Kidney (tissue), 19 donors: ENCODE data around the gene GOLGA8O. TPM values are rescaled to one million over a fixed set of nuclear protein-coding genes. Genes with fewer than 3 reads are reported as not detected.
"Not testable (repeated sequence)": the region's sequence is repeated elsewhere in the genome, so short reads cannot be mapped to it uniquely, and the experiment has no call there.

Experiments
- DNase-seq, 5 donors: peaks; one replicate each; pipeline ENCODE4 v3.0.0-alpha.2; 2013 to 2020
- FAIRE-seq: peaks from 2 replicates; lab custom pipeline; 2012; peaks lifted over from hg19 to GRCh38; lab: Jason Lieb, UNC
- H3K27ac ChIP-seq, 2 donors: one replicate each; pipeline ENCODE4 v1.7.0; 2013; ENCODE audit warnings: low read depth in 2 of 2, low read length in 2 of 2, inconsistent platforms in 1 of 2
- H3K27me3 ChIP-seq: one replicate; pipeline ENCODE4 v1.7.1; 2013; ENCODE audit warnings: low read length, inconsistent platforms; ENCODE audit not compliant: control insufficient read depth, insufficient read depth
- H3K36me3 ChIP-seq, 3 donors: one replicate each; pipeline versions ENCODE4 v1.7.0 to v1.7.1; 2013; ENCODE audit warnings: low read length in 3 of 3, control low read depth in 1 of 3, inconsistent platforms in 1 of 3; ENCODE audit not compliant: insufficient read depth in 3 of 3, control insufficient read depth in 2 of 3
- H3K4me1 ChIP-seq, 3 donors: one replicate each; pipeline versions ENCODE4 v1.7.0 to v1.7.1; 2013; ENCODE audit warnings: low read length in 3 of 3, inconsistent platforms in 1 of 3, low read depth in 1 of 3; ENCODE audit not compliant: control insufficient read depth in 2 of 3, insufficient read depth in 2 of 3
- H3K4me3 ChIP-seq, 3 donors: one replicate each; pipeline versions ENCODE4 v1.7.0 to v1.8.1; 2013; ENCODE audit warnings: low read length in 3 of 3, control low read depth in 1 of 3, inconsistent platforms in 1 of 3
- H3K9ac ChIP-seq, 3 donors: one replicate each; pipeline versions ENCODE4 v1.7.0 to v1.7.1; 2013; ENCODE audit warnings: low read length in 3 of 3, control low read depth in 1 of 3, inconsistent platforms in 1 of 3
- H3K9me3 ChIP-seq, 3 donors: one replicate each; pipeline versions ENCODE4 v1.7.0 to v1.7.1; 2013; ENCODE audit warnings: low read length in 3 of 3, control low read depth in 1 of 3, inconsistent platforms in 1 of 3; ENCODE audit not compliant: control insufficient read depth in 2 of 3, insufficient read depth in 1 of 3
- intact Hi-C: fragments of 100-400 bp; cut with DNase I; formaldehyde crosslinking; loops from one replicate; pipeline ENCODE4 v1.11.1; 2022
- long read RNA-seq, 10 donors: library from polyadenylated mRNA in 1 of 10; unstranded in 1 of 10; transcript quantifications; one replicate each; pipeline ENCODE4 v2.0.0 and lab custom pipeline, GENCODE V29; 2021 to 2026
- polyA plus RNA-seq: library from polyadenylated mRNA; stranded (reverse); fragments of 350-450 nt; fragmentation: Illumina TruSeq; extraction: RNeasy Lipid Tissue Mini Kit (QIAGEN cat#74804); gene quantifications from one replicate; pipeline ENCODE4 v1.2.3, GENCODE V29; 2014; ENCODE audit warnings: low read depth, low replicate concordance; ENCODE audit not compliant: insufficient read depth
- total RNA-seq: library from RNA; stranded (reverse); fragmentation: NEBNext Ultra II Directional; extraction: Animal tissue kit (Norgen Biotek cat#: 25700); gene quantifications from one replicate; pipeline ENCODE4 v1.2.1, GENCODE V29; 2021
- donor health status: control.
- donor health status: control.
- donor health status: DM: yes; HTN: yes; CAD: no.
- donor health status: Normal renal cell carcinoma (clear cell type).

GOLGA8O gene, protein sequence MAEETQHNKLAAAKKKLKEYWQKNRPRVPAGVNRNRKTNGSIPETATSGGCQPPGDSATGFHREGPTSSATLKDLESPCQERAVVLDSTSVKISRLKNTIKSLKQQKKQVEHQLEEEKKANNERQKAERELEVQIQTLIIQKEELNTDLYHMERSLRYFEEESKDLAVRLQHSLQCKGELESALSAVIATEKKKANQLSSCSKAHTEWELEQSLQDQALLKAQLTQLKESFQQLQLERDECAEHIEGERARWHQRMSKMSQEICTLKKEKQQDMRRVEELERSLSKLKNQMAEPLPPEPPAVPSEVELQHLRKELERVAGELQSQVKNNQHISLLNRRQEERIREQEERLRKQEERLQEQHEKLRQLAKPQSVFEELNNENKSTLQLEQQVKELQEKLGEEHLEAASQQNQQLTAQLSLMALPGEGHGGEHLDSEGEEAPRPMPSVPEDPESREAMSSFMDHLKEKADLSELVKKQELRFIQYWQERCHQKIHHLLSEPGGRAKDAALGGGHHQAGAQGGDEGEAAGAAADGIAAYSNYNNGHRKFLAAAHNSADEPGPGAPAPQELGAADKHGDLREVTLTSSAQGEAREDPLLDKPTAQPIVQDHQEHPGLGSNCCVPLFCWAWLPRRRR
- total RNA-seq, result 2.5 TPM
- 0.28 TPM for polyA plus RNA-seq
- long read RNA-seq, donor 1, result 0 reads
- long read RNA-seq, donor 2, result 0 reads
- long read RNA-seq, donor 3, result 0 reads
- long read RNA-seq, donor 4, result 0 reads
- long read RNA-seq, donor 5, result 0 reads
- long read RNA-seq, donor 6, result 0 reads
- long read RNA-seq, donor 7, partial matches to known transcripts, result 1 of 1 reads
- long read RNA-seq, donor 7, other reads (novel, unspliced or antisense), result 0 of 1 reads
- long read RNA-seq, donor 8, result 0 reads
- long read RNA-seq, donor 9, result 0 reads
- long read RNA-seq, donor 10, result 0 reads

- H3K27ac ChIP-seq, intact Hi-C loops, H3K9me3 ChIP-seq, H3K4me3 ChIP-seq, H3K27me3 ChIP-seq, FAIRE-seq, DNase-seq, H3K9ac ChIP-seq, H3K4me1 ChIP-seq, H3K36me3 ChIP-seq: not testable (repeated sequence)
Measured at GRCh38 chr15:32455534-32455933, at the start of gene GOLGA8O. GOLGA8O (minus strand) TSS chr15:32455634; CDS start chr15:32455536, 98 bp downstream.

GRCh38 chr15:32504152-32504811, 48.8 kb upstream of the GOLGA8O start:
- H3K36me3 ChIP-seq, H3K4me1 ChIP-seq, H3K27ac ChIP-seq, intact Hi-C loops, H3K9ac ChIP-seq, H3K4me3 ChIP-seq, DNase-seq, FAIRE-seq, H3K9me3 ChIP-seq, H3K27me3 ChIP-seq: not testable (repeated sequence)

DNA sequence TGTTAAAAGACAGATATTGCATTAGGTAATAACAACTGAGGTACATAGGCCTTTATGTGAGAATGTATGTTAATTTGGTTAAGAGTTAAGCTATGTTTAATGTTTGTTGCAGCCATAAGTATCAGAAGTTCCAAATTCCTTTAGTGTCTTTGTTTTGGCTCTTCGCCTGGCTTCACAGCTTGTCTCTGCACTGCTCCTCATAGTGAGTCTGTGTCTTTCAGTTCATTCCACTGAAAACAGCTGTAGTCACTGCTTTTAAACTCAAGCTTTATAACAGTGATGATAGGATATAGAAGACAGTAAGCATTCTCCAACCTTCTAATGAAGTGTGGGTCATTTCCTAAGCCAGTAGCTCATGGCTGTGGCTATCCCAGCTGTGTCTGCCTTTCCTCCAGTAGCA, 47.5 kb upstream of the GOLGA8O start:
- H3K4me3 ChIP-seq, H3K36me3 ChIP-seq, H3K27ac ChIP-seq, H3K4me1 ChIP-seq, intact Hi-C loops, H3K9ac ChIP-seq, FAIRE-seq, H3K9me3 ChIP-seq, H3K27me3 ChIP-seq: not testable (repeated sequence)
- DNase-seq, result peak in 3 of 5 donors; percentile 11 to 81 (median 46)

DNA sequence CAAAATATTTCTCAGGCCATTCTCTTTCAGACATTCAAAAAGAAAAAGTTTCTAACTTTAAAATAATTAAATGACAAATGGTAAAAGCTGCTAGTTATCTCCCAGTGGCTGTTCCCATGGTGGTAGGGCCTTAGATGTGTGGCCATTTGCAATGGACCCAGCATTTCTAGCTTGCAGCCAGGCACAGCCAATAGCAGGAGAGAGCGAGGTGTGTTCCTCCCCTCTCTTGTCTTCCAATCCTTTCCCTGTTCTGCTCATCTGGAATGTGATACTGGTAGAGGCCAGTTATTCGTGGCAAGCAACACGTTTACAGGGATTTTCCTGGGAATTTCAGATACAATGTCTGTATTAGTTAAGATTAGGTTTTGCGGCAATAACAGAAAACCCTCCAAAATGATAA, 37.3 kb upstream of the GOLGA8O start:
- FAIRE-seq, H3K36me3 ChIP-seq, H3K27ac ChIP-seq: not testable (repeated sequence)

GRCh38 chr15:32486474-32486873, 31.0 kb upstream of the GOLGA8O start:
- FAIRE-seq, result not testable (repeated sequence)

More for the DNA sequence above, 37.3 kb upstream of the GOLGA8O start:
- H3K9ac ChIP-seq, H3K4me1 ChIP-seq, H3K27me3 ChIP-seq, H3K4me3 ChIP-seq, DNase-seq, H3K9me3 ChIP-seq, intact Hi-C loops: not testable (repeated sequence)

GRCh38 chr15:32483377-32483776, 27.9 kb upstream of the GOLGA8O start:
- FAIRE-seq, result not testable (repeated sequence)

More at GRCh38 chr15:32486474-32486873, 31.0 kb upstream of the GOLGA8O start:
- H3K4me3 ChIP-seq, H3K27ac ChIP-seq, H3K27me3 ChIP-seq, H3K36me3 ChIP-seq, H3K9me3 ChIP-seq, H3K4me1 ChIP-seq, intact Hi-C loops, H3K9ac ChIP-seq: not testable (repeated sequence)
- DNase-seq, result peak in 1 of 5 donors; percentile 12

GRCh38 chr15:32481683-32482082, 26.2 kb upstream of the GOLGA8O start:
- H3K9me3 ChIP-seq, H3K27me3 ChIP-seq, H3K9ac ChIP-seq, DNase-seq, H3K27ac ChIP-seq, intact Hi-C loops, H3K4me3 ChIP-seq, H3K4me1 ChIP-seq, H3K36me3 ChIP-seq, FAIRE-seq: not testable (repeated sequence)

More at GRCh38 chr15:32483377-32483776, 27.9 kb upstream of the GOLGA8O start:
- H3K27ac ChIP-seq, H3K9me3 ChIP-seq, H3K9ac ChIP-seq, H3K4me3 ChIP-seq, H3K36me3 ChIP-seq, H3K4me1 ChIP-seq, intact Hi-C loops, H3K27me3 ChIP-seq: not testable (repeated sequence)
- peak in 3 of 5 donors; percentile 0 to 25 (median 4) for DNase-seq
